HG03469 (cell line): ENCODE results near the gene CD34.
"Not testable (repeated sequence)": the region's sequence is repeated elsewhere in the genome, so short reads cannot be mapped to it uniquely, and the experiment has no call there.

ENCODE experiments used
- ATAC-seq: cut with Tn5 transposase; IDR thresholded peaks from one replicate; pipeline ENCODE4 v1.9.1; 2021; ENCODE audit warnings: mild to moderate bottlenecking, moderate library complexity, moderate number of reproducible peaks; ENCODE audit not compliant: unreplicated experiment

CD34 gene

DNA sequence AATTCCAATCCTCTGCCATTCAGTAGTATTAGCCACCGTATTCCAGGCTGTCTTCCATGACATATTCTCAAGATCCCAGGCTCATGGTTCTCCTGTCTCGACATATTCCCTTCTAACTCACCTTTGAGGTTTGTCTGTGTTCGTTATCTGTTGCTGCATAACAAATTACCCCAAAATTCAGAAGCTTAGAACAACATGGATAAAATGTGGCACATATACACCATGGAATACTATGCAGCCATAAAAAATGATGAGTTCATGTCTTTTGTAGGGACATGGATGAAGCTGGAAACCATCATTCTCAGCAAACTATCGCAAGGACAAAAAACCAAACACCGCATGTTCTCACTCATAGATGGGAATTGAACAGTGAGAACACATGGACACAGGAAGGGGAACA lies 33.0 kb downstream of the CD34 start:
- not testable (repeated sequence) for ATAC-seq

DNA sequence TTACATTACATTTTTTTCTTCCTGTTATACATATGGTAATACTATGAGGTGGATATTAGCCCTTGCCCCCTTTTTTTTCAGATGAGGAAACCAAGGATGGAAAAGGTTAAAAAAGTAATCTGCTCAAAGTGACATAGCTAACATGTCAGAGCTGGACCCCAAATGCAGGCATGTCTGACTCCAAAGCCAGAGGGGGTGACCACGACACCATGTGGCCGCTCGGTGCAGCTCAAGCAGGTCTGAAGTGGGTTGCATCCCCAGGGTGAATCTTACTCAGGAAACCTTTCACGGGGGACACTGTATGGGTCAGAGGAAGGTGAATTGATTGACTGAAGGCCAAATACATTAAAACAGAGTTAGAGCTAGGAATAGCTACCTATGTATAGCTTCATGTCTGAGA lies 34.8 kb downstream of the CD34 start:
- no peak for ATAC-seq

DNA sequence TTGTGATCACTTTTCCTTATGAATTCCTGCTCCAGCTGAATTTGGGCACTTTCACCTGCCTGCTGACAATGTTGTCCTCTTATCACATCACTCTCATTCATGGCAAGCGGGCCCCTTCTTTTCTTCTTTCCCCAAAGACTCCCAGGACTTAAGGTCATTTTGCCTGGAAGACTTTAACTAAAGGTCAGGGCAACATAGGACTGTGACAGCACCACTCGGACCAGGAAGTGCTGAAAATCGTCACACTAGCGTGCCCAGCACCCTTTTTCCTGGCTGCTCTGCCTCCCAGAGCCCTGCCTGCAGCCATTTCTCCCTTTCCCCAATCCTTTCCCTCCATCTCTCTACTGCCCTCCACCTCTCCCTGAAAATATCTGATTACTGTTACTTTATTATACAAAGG lies 35.4 kb downstream of the CD34 start:
- ATAC-seq, result no peak

DNA sequence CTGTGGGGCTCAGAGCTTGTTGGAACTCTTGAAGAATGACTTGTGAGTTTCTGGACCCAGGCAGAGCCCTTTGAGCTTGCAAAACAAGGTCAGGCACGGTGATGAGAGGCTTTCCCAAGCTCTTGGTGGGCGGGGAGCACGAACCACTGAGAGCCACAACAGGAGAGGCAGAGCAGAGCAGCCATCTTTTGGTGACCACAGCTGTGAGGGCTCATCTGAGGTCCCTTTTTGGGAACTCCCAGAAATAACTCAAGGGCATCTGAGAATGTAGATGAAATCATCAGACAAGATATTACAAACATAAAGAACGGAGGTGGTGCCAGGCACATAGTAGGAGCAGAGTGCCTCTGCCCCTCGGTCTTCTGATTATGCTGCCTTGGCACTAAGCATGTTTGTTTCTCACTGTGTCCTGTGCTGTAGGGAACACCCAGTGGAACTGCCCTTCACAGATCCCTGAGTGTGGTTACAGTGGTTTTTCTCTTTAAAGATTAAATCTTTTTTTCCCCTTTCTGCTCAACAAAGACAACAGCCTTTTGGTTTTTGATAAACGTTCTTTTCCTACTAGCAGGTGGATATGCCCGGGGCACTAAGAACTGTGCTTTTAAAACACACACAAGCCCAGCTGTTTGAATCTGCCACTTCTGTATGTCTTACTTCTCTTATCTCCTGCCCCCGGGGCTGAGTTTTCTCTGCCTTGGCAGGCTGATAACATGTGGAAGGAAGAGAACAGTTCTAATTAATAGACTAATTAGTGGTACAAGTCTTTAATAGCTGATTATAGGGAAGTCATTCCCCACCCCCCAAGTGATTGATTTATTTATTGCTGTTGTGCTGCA lies 37.7 kb downstream of the CD34 start:
- no peak for ATAC-seq

DNA sequence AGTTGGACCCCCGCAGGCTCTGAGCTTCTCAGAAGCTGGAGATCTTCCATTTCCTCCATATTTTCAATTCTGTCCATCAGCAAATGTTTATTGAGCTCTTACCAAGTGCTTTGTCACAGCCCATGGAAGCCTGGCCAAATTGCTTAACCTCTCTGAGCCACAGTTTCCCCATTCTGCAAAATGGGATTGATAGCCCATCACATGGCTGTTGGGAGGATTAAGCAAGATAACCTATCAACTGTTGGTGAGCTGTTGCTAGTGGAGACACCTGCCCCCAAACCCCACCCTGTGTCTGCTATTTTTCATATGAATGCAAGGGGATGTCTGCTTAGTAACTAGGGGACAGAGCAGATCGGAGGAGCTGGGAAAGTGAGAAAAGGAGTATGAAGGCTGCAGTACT lies 38.3 kb downstream of the CD34 start:
- ATAC-seq, result no peak

DNA sequence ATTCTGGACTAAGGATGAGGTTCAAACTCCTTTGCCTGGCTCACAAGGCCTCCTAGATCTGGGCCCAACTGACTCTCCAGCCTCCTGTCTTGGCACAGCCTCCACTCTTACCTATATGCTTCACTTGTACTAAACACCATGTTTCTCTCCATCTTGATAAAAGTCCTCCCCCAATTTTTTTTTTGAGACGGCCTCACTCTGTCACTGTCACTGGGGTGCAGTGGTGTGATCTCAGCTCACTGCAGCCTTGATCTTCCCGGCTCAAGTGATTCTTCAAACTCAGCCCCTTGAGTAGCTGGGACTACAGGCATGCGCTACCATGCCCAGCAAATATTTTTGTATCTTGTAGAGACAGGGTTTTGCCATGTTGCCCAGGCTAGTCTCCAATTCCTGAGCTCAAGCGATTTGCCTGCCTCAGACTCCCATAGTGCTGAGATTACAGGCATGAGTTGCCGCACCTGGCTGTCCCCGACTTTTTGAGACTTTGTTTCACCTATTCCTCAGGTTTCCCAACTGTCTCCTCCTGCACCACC lies 39.7 kb downstream of the CD34 start:
- ATAC-seq, result no peak

DNA sequence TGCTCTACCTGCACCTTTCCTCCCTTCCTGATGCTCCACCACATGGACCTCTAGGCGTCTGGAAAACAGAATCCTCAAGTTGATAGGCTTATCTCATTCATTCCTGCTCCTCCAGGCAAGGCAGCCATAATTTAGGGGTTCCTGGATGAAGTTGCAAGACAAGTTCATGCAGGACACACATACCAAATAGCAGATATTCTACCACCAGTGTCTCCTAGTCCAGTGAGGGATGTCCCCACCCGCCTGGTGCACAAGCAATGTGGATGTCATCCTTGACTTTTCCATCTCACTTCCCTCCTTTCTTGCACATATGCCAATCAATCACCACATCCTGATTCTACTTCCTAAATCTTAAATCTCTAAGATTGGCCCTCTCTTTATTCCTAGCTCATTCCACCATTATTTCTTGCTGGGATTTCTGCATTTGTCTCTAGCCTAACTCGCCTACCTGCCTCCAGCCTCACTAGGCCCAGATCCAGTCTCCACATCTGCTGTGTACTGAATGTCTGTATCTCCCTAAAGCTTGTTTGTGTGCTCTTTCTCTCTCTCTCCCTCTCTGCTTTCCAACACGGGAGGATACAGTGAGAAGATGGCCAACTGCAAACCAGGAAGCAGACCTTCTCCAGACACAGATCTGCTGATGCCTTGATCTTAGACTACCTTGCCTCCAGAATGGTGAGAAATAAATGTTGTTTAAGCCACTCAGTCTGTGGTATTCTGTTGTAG lies 40.5 kb downstream of the CD34 start:
- ATAC-seq, result no peak

DNA sequence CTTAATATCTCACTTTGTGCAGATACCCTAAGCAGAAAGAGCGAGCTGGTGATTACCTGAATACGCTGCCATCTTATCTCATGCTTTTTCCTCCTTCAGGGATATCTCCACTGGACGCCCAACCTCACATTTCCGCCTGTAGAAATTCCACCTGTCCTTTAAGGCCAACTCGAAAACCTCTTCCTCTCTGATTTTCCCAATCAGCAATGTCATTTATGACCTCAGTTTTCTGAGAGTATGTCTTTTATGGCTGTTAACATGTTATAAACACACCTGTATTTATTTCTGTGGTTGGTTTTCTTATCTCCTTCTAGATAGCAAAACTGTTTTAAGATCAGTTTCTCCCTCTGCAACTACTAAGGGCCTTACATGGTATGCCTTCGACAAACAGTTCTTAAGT lies 41.1 kb downstream of the CD34 start:
- no peak for ATAC-seq

DNA sequence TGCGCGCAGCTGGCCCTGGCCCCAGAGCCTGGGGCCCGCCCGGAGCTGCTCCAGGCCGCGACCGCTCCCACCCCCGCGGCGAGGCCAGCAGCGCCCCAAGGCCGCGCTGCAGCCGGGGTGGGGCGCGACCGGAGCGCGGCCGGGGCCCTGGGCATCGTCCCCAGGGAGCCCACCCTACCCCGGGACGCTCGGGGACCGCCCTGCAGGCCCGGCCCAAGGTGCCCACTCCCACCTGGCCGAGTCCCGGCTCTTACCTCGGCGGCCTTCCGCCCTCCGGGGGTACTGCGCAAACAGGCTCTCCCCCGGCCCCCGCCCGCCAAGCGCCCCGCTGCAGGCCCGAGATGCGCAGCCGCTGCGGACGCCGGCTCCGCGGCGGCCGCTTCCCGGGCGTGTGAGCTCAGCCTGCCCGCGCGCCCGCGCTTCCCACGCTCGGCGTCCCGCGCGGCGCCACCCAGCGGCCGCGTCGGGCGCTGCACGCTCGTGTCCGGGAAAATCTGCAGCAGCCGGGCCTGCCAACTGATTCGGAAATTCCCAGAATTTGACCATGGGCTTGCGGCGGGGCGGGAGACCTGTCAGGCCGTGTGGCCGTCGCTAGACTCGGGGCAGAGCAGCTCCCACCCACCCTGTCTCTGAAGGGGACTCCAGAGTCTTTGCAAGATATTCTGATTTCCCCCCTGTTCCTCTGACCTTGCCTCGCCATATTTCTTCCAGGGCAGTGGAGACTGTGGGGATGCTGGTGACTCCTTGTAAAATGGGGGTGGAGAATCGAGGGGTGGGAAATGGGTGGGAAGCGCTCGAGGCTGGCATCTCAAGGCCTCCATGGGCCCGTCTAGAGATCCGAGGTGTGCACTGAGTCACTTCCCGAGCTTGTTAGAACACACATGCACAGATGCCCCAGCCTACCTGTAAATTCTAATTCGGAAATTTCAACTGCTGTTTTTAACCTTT lies 41.9 kb downstream of the CD34 start:
- ATAC-seq, result no peak

DNA sequence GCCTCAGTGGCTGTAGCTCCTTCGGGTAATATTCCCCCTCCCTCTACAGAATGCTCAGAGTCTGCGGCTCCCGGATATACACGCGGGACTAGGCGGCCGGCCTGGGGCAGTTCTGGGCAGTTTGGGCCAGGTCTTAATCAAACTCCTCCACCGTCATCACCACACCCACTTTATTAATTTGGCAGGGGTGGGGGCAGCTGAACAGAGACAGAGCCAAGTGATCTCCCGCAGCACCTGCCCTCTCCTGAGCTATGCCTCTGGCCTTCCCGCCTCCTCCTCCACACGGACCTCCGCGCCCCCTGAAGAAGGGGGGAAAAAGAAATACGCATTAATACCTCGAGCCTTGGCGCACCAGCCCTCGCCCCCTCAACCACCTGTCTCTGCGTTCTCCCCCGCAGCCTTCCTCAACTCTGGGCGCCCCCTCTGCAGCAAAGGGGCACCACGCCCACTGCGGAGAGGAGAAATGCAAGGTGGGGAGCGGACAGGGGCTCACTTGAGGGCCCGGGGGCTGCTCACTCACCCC lies 42.6 kb downstream of the CD34 start:
- no peak for ATAC-seq

DNA sequence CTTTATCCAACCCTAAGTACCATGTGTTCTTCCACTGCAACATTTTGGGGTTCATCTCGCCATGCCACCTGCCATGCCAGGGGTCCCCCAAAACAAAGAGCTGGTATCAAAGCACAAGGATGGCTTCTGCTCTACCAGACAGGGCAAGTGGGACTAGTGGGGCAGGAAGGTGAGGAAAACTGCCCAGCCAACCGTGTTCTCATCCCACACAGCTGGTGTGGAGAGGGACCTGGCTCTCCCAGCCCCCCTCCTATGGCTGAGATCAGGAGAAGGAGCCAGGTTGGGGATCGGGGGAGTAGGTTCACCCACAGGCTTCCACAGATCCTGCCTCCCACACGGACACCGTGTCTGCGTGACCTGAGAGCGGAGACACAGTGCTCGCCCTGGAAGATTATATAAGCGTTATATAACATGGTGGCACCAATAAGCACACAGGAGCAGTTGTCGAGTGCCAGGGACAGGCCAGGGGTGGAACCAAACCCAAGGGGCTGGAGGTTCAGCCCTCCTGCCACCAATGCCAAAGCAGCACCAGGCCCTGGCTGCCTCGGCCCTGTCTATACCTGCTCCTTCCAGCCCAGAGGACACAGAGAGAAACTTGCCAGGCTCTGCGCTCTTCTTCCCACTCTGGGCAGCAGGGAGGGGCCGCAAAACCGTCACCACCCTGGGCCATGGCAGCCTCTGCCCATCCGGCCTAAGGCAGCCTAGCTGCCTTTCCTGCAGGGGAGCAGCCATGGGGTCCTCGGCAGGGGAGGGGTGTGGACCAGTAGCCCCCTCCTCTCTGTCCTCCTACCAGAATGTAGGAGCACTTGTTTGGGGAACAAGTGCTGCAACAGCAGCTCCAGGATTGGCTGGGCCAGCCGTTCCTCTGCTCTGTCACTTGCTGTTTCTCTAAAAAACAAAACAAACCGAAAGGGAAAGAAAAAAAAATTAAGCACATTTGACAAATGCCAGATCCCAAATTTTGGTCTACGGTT lies 43.5 kb downstream of the CD34 start:
- ATAC-seq, result no peak

DNA sequence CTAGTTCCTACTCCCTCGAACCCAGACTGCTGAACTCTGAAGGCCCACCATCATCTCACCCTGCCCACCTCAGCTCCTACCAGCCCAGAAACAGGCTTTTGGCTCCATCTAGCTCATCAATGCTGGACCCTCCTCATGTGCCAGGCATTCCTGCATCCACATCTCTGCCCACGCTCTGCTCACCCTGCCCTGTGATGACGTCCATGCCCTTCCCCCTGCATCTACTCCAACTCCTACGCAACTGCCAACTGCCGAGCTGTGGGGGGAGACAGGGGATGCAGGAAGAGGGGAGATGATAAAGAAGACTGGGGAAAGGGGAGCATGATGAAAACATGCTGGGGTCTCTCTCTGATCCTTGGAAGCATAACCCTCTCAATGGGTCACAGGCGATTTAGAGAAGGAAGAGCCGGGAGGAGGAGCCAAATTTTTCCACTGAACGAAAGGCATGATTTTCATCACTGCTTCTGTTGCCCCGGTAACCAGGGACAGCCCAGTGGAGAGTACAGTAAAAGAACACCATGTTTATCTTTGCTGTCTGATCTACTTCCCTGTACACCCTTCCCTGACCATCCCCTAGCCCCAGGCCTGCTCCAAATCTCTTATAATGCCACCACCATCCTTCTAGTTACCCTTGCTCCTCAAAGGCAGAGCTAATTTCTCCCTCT lies 44.3 kb downstream of the CD34 start:
- ATAC-seq, result no peak

DNA sequence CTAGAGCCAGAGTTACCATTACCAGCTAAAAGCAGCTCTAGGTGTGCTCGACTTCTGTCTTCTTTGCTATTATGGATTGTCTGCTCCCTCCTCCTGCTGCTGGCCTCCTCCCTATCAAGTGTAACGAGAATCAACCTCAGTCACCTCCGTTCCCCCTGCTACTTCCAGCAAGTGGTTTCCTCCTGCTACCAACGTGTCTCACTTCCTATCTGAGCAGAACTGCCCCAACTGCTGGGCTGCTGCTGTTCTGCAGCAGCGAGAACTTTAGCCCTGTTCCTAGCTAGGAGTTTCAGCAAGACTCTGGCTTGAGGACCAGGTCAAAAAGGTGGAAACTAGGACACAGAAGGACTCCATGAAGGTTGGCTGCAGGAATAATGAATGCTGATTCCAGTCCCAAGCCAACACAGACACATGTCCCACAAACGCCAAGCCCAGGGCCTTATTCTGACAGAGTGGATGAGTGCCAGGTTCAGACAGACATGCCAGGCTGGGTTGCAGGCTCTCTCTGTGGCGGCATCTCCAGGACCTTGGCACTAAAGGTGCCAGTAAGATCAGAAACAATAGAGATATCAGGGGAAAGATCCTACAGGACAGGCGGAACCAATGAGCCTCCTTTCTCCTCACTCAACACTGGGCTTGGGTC lies 46.9 kb downstream of the CD34 start:
- ATAC-seq, result no peak

DNA sequence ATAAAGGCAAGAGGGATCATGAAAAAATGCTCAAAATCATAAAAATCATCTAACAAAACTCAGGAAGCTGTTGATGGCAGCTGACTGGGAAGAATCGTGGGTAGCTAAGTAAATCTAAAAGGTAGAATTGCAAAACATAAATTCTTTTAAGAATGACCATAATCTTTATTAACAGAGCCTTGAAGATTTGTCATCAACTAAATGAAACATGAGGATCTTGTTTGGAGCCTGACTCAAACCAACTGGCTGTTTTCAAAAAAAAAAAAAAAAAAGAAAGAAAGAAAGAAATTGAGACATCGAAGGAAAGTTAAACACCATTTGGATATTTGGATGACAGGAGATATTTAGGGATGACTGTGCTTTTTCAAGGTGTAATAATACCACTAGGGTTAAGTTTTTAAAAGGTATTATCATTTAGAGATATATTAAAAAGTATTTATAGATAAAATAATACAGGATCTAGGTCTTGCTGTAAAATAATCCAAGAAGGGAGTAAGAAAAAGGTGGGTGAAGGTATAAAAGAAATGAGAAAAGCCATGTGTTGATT lies 48.6 kb downstream of the CD34 start:
- no peak for ATAC-seq

DNA sequence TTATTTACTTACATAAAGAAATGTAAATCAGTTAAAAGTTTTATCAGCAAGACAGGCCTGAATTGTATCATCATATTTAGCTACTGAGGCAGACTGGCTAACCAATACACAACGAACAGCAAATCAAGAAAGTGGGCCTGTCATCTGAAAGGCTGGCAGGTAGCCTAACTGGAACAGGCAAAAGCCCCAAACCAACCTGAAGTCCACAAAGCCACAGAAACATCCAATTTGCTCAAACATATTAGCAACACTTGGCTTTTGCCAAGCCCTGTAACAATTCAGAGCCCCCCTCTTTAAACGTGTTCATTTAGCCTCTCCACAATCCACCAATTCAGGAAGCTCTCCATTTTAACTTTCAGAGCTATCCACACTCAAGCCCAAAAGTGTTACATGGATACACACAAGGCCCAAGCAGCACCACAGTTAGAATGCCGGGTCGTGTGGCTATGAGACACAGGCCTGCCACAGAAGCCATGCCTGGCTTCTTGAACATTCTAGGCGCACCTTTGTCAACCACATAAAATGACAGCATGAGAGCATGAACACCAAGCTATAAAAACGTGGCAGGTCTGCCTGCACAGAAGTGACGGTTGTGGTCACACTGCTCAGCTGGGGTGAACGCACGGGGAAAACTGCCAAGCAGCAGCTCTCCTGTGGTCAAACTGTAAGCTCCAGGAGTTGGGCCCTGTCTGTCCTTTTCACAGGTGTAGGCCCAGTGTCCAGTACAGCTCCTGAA lies 49.3 kb downstream of the CD34 start:
- ATAC-seq, result no peak

DNA sequence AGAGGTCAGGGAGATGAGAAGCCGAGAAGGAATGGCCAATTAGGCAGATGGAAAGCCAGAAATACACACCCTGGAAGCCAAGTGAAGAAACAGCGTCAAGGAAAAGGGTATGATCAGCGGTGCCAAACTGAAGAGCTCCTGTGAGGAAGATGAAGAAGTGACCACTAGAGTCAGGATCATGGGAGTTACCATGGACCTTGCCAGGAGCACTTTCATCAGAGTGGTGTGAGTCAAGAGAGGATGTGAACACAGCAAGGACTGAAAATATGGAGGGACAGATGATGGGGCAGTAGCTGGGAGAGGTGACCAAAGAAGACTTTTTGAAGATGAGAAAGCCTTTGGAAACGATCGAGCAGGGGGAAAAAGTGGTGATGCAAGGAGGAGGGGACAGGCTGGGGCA lies 50.4 kb downstream of the CD34 start:
- no peak for ATAC-seq

DNA sequence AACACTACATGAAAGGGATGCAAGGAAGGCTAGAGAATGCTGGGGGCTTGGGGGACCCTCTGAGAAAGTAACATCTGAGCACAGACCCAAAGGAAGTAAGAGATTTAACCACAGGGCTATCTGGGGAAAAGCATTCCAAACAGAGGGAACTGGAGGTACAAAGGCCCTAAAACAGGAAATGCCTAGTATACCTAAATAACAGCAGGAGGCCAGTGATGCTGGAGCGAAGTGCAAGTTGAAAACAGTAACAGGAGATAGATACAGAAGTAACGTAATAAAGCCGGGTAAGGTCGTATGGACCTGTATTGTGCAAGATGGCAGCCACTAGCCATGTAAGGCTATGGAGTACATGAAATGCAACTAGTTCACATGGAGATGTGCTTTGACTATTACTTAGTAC lies 52.1 kb downstream of the CD34 start:
- no peak for ATAC-seq

DNA sequence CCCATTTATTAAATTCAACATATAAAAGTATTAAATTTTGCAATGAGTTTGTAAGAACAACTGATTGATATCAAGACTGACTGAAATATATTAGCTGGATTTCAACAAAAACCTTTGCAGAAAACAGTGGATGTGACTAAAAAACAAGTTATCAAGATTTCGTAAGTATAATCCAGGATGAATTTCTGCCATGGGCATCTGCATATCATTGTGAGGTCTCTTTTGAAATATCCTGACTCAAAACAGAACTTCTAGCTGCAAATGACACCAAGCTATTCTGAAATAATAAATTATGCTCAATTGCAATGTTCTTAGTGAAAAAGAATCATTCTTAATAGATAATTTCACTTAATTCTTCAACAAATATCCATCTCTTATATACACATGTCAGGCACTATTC lies 52.6 kb downstream of the CD34 start:
- ATAC-seq, result no peak
